Panc1 (cell line): ENCODE data around the gene INO80C.

Experiments used
- POLR2AphosphoS5 ChIP-seq: IDR thresholded peaks from 2 replicates; pipeline ENCODE4 v1.6.1; 2012; ENCODE audit warnings: mild to moderate bottlenecking, low read depth, low read length, moderate library complexity
- TCF7L2 ChIP-seq: IDR thresholded peaks from 2 replicates; pipeline ENCODE4 v1.6.1; 2011; ENCODE audit warnings: mild to moderate bottlenecking, low read depth, low read length, inconsistent platforms
- TF ChIP-seq, protein P1 (sequence below): fragments of 450-650 bp; IDR thresholded peaks from 2 replicates; pipeline ENCODE4 v1.5.1; 2017; ENCODE audit warnings: mild to moderate bottlenecking

- TF ChIP-seq, protein P1, sequence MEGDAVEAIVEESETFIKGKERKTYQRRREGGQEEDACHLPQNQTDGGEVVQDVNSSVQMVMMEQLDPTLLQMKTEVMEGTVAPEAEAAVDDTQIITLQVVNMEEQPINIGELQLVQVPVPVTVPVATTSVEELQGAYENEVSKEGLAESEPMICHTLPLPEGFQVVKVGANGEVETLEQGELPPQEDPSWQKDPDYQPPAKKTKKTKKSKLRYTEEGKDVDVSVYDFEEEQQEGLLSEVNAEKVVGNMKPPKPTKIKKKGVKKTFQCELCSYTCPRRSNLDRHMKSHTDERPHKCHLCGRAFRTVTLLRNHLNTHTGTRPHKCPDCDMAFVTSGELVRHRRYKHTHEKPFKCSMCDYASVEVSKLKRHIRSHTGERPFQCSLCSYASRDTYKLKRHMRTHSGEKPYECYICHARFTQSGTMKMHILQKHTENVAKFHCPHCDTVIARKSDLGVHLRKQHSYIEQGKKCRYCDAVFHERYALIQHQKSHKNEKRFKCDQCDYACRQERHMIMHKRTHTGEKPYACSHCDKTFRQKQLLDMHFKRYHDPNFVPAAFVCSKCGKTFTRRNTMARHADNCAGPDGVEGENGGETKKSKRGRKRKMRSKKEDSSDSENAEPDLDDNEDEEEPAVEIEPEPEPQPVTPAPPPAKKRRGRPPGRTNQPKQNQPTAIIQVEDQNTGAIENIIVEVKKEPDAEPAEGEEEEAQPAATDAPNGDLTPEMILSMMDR, result no peak
- no peak for TF ChIP-seq POLR2AphosphoS5
- TF ChIP-seq TCF7L2, result no peak
These were observed 59.9 kb downstream of the INO80C start for GRCh38 chr18:35437836-35438235.
